Smooth muscle cell of the brain vasculature (primary cell): ENCODE data around the gene KIF16B.
"Not testable (repeated sequence)": the region's sequence is repeated elsewhere in the genome, so short reads cannot be mapped to it uniquely, and the experiment has no call there.

Experiments
- DNase-seq: peaks from one replicate; pipeline ENCODE4 v3.0.0-alpha.2; 2012; ENCODE audit warnings: low read depth, low spot score

KIF16B gene

DNA sequence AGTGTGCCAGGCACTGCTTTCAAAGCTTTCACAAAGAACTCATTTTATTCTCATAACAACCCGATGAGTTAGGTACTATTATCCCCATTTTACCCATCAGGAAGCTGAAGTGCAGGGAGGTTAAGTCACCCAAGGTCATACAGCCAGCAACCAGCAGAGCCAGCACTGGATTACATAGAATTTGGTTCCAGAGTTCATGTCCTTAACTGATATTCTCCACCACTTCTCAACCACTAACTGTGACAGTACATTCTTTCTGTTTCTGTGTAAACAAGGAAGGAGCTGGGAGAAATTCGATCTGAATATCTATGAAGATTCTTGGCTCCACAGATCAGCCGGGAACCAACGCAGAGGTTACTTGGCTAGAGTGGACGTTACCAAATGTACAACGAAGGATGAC lies 98.0 kb downstream of the KIF16B start:
- DNase-seq, result peak; percentile 52

DNA sequence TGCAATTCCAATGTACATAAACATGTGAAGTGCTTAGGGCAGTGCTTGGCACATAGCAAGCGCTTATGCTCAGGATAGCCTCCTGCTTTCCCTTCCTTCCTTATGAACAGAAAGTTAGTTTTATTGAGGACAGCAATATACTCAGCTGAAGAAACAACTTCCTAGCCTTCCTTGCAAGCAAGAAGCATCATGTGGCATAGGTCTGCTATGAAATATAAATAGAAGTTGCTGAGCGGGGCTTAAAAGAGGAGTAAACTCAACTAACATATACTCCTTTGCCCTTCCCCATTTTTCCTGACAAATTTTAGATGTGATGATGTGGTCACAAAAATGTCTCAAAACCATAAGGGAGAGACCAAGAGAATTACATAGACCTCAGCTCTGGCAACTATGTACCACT lies 98.9 kb downstream of the KIF16B start:
- no peak for DNase-seq

DNA sequence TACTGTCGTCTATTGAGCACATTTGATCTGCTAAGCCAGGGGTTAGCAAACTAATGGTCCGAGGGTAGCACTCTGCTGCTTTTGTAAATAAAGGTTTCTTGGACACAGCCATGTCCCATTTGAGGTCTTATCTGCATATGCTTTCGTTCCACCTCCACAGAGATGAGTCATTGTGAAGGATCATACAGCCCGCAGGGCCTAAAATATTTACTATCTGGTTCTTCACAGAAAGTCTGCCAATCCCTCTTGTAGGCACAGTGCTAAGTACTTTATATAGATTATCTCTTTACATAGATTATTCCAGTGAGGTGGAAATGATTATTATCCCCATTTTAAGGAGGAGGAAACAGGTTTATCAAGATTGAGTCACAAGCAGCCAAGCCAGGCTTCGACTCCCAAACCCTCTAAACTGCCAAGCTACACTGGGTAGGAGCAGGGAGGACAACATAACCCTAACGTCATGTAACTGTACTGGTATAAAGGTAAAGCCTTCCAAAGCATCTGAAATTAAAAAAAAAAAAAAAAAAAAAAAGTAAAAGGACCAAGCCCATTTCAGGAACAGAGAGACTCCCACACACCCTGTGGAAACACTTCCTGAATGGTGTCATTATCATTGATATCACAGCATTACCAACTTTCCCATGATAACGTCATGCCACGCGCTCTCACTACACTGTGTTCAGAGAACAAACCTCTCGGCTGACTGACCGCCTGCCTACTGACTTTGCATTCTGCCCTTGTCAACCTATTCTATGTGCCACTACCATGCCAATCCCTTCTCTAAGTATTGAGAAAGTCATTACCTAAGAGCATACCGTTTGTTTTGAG lies 101.0 kb downstream of the KIF16B start:
- DNase-seq, result no peak

DNA sequence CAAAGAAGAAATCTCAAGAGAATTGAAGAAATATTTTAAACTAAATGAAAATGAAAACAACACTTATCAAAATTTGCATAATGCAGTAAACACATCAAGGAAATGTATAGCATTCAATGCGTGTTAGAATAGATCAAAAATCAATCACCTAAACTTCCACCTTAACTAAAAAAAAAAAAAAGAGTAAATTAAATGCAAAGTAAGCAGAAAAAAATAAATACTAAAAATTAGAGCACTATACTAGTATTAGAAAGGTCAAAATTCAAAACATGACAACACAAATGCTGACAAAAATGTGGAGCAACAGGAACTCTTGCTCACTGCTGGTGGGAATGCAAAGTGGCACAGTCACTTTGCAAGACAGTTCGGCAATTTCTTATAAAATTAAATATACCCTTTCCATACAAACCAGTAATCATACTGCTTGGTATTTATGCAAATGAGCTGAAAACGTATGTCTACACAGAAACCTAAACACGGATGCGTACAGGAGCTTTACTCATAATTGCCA lies 103.8 kb downstream of the KIF16B start:
- no peak for DNase-seq

DNA sequence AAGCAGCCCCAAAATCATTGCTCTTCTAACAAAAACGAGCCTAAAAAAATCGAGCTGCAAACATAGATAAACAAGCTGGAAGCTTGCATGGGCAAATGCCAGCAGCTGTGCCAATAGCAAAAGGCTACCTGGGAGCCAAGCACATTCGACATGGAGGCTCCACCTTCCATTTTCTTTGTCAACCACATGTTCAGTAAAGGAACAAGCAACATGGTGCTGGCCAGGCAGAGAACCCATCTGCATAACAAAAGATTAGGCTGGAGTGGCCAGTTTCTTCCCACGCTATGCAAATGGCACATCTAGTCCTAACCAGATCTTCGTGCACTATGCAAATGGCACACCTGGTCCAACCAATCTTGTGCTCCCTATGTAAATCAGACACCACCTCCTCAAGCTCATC lies 110.5 kb downstream of the KIF16B start:
- DNase-seq, result no peak

GRCh38 chr20:16459019-16459700 lies 114.1 kb downstream of the KIF16B start:
- no peak for DNase-seq

- DNase-seq, result no peak
Measured at GRCh38 chr20:16457514-16457913, 115.7 kb downstream of the KIF16B start.

DNA sequence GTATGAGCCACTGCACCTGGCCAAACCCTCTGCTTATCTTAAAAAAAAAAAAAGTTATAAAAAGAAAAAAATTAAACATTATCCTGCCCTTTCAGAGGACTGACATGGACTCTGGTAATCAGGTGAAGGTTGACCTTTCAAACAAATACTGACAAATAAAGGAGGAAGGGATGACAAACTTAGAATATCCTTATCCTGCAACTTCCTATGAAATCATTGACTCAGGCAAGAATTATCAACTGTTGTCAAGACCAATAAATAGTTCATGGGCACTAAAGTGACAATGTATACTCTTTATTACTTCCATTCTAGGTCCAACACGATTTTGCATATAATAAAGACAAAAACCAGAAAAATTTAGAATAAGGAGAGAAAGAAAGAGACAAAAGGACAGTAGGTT lies 117.9 kb downstream of the KIF16B start:
- no peak for DNase-seq

DNA sequence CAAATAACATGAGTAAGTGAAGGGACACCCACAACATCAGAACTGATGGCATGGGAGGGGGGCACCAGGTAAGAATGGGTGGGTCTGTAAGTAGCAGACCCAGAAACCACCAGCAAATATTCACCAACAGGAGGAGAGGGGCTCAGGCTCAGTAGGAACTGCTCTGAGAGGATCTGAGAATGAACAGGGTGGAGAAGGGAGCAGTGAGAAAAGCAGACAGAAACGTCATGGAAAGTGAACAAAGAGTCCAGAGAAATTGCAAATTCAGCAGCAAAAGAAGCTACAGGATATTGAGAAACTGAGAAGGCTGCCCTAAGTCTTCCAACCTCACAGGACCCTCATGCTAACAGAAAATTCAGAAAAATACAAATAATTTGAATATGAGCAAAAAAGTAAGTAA lies 121.3 kb downstream of the KIF16B start:
- DNase-seq, result no peak

DNA sequence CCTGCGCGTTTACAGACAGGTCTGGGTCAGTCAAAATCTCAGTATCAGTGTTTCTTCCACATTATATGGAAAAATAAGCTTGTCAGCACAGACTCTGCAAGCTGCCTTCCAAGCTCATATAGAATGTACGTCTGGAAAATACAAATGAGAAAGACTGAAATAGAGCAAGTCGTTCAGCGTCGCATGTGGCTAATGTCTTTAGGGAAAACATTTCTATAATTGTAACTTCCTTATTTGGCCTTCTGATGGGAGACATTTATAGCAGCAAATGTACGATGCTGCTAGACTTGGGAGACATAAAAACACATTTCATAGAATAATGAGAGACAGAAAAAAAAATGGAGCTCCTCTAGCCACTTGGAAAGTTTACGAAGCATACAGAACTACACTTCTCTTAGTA lies 122.2 kb downstream of the KIF16B start:
- DNase-seq, result no peak

DNA sequence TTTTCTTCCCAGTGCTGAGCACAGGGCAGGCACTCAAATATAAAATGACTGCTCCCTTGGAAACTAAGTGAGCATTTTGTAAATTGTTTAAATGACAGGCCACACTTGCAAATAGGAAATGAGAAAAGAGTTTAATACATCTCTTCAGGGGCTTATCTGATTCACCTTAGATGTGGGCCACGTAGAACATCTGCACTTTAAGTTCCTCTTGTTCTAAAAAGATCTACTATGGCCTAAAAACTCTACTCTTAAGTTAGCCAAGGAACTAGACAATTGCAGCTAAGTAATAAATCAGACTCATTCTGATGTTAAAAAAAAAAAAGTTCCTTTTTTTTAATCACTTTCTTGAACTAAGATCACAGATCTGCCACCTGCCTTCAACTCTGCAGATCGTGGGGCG lies 126.3 kb downstream of the KIF16B start:
- DNase-seq, result no peak

DNA sequence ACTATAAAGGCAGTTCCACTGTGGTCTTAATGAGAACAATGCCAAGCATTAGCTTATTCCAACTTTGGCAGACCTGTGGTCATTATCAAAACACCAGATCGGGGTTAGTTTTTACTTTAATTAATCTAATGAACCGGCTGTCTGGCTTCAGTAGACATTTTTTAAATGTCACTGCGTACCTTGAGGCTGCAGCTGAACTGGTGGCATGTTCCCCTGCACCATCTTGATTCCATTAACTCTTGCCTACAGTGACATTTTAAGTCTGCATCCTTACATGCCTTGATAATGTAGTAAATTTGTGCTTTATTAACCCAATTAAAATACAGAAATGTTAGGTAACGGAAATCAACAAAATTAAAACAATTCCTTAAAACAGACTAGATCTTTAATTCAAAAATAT lies 127.0 kb downstream of the KIF16B start:
- DNase-seq, result no peak

GRCh38 chr20:16445482-16445881 lies 127.8 kb downstream of the KIF16B start:
- no peak for DNase-seq

- DNase-seq, result no peak
Measured at GRCh38 chr20:16444057-16444777, 129.0 kb downstream of the KIF16B start.

DNA sequence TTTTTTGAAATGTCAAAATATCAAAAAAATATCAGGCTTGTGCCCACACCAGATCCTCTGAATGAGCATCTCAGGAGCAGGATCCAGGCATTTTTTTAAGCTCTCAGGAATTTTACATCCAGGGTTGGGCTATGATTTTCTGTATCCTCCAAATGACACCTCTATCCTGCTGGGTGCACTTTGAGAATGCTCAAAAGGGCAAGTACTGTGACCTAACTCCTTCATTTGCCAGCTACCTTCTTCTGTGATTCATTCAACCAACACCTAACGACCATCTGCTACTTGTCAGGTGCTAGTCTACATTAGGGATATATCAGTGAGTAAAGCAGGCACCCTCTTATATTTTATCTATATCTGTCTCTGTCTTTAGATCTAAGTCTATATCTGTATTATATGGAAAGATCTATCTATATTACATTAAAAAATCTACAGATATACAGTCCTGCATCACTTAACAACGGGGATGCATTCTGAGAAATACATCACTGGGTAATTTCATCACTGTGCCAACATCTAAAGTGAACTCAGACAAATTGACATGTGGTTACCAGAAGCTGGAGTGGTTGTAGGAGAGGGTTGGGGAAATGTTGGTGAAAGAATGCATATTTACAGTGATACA lies 131.6 kb downstream of the KIF16B start:
- DNase-seq, result no peak

GRCh38 chr20:16440686-16441085 lies 132.6 kb downstream of the KIF16B start:
- no peak for DNase-seq

GRCh38 chr20:16439540-16439939 lies 133.7 kb downstream of the KIF16B start:
- DNase-seq, result not testable (repeated sequence)

GRCh38 chr20:16438100-16438499 lies 135.1 kb downstream of the KIF16B start:
- no peak for DNase-seq

DNA sequence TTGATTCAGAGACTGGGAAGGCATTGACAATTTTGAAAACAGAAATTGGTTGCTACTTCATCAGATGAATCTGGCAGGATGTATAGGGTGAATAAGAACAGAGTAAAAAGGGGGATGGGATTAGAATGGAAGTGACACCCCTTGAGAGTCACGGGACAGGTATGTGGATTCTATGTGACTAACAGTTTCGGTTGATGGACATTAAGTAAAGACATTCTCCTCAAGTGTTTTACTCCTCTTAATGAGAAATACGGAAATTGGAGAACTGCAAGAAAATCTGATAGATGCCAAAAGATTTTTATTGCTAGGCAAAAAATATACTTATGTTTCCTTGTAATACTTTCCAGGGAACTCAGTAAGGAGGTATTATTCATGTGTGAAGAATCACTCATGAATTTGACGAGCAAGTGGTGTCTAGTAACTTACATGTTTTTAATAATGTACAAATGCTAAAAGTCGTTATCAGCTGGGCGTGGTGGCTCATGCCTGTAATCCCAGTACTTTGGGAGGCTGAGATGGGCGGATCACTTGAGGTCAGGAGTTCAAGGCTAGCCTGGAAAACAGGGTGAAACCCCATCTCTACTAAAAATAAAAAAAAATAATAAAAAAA lies 135.8 kb downstream of the KIF16B start:
- no peak for DNase-seq

DNA sequence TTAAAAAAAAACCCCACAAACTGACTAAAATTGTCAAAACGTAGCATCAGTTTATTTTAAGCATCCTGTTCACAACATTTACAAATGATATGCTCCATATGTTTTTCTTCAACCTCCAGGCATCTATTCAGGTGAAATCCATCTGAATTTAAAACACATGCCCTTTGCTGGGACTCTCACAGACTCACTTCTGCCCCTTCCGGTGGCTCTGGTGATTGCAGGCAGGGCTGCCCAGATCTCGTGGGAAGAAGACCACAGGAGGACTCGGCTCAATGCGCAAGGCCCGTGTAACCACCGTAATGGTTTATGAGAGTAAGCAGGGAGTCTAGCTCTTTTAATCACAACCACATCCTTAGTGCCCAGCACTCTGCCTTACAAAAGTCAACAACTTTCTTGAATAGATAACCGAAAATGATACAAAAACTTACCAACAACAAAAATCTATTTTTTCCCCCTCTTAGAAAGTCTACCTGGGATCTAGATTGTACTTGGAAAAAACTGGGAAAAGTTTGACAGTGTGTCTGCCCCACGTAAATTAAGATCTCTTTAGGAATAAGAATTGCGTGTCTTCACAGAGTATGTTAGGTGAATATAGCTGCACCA lies 139.1 kb downstream of the KIF16B start:
- peak; percentile 6 for DNase-seq

GRCh38 chr20:16433293-16433580 lies 140.0 kb downstream of the KIF16B start:
- no peak for DNase-seq
